CD4-positive, alpha-beta T cell treated with Interleukin-21 for 1 hour (primary cell): ENCODE measurements around the gene RSU1.

ENCODE experiments used
- DNase-seq: peaks from one replicate; pipeline ENCODE4 v3.0.0-alpha.2; 2020

The RSU1 gene

GRCh38 chr10:16728266-16728665 is 89.0 kb downstream of the RSU1 start:
- DNase-seq = no peak

DNA sequence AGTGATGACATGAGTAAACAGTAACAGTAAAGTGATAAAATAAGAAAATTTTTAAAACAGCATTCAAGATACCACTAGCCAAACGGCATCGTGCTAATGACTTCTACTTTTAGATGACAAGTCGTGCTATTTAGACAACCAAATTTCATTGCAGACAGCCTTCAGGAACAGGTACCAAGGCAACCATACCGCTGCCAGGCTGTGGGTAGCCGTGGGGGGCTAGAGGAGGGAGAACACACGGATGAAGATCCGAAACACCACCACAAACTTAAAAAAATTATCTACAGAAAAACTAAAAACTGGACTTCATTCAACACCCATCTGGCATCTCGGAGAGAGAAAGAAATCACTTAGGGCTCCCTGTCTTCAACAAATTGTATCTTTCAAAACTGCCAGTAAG is 89.6 kb downstream of the RSU1 start:
- DNase-seq = no peak

DNA sequence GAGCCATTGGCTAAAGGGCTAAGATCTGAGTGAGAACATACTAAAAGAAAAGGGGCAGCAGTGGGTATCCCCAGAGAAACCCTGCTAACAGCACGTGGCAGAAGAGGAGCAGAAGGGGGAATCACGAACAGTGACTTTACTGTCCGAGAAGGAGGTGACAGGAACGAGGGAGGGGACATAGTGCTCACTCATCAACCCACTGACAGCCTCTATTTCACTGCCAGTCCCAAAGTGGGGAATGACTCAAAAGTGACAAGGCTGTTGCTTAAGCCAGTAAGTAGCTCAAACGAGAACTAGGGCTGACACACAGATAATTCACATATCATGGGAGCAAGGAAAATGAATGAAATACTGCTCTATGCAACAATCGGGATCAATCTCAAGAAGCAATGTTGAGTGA is 92.7 kb downstream of the RSU1 start:
- no peak for DNase-seq

DNA sequence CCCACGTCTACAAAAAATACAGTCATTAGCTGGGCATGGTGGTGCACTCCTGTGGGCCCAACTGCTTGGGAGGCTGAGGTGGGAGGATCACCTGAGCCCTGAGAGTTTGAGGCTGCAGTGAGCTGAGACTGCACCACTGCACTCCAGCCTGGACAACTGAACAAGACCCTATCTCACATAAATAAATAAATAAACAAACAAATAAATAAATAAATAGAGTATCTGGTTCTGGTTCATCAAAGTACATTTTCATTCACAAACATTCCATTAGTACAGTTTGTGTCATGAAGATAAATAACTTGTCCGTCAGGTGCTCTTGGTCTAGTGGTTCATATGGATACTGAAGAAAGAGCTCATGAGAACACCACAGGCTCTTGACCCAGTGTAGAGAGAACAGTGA is 96.4 kb downstream of the RSU1 start:
- no peak for DNase-seq

DNA sequence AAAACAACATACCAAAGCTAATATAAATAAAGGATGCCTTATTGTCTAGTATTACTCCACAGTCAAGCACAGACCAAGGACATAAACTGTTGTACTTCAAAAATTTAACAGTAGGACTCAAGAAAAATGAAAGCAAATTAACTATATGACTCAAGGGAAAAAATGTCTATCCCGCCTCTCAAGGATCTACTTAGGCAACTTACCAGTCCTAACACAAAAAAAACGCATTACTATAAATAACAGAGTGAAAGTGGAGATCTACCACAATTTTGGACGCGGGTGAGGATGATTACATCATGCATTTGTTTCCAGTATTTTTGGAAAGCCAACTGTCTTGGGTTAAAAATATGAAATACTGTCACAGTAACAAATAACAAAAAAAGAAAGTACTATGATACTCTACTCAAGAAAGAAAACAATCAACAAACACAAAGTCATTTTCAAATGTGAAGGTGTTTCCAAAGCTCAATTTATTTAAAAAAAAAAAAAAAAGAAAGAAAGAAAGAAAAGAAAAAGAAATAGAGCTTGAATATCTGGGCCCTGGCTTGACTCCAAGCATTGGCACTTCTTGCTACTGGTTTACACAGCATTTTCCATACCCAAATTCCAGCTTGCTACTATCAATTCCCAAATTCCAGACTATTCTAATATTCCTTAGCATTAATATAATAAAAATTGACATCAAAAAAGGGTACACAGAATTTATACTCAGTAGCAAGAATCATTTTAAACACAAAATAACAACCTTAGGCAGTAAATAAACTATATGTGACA is 99.4 kb downstream of the RSU1 start:
- no peak for DNase-seq

DNA sequence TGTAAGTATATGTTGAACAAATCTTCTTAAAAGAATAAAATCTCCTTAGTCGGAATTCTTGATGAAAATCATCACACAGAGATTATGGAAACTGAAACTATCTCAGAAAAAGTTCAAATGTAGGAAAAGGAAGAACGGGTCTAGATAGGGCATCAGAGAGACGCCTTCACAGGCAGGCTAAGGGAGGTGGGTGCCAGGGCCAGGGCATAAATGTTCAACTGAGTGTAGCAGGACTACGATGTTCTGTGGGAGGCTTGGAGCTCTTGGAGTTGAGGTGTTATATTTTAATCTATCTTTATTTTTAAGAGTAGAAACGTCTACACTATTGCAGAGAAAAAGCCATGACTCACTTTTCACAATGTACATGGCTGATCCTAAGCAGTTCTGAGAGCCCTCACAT is 101.2 kb downstream of the RSU1 start:
- DNase-seq = no peak

- no peak for DNase-seq
These were observed 103.9 kb downstream of the RSU1 start for GRCh38 chr10:16713290-16713689.

- DNase-seq = no peak
These were observed 104.3 kb downstream of the RSU1 start for GRCh38 chr10:16712883-16713282.

- no peak for DNase-seq
These were observed 116.9 kb downstream of the RSU1 start for GRCh38 chr10:16700331-16700730.

DNA sequence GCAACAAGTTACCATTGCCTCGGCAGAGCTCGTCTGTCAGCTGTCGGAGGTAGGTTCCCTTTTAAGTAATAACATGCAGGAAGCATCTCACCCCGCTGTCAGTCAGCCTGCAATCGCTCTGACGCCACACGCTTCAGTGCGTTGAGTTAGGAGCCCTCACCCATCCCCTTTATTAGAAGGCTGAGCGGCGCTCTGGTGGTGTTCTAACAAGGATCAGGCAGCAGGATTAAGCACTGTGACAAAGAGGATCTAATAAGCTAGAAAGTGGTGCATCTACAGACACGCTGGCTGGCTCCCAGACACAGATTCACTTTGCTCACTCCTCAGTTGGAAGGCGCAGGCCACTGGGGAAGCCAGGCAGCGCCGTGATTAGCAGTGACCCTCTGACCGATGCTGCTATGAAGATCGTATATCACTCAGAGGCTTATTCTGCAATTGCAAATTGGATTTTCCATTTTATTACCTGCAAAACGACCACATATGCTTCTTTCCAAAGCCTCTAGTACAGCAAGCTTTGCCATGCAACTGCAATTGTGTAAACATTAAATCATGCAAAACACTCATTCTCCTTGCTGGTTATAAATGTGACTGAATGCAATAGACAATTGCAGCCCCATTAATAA is 117.7 kb downstream of the RSU1 start:
- no peak for DNase-seq

- no peak for DNase-seq
These were observed 118.8 kb downstream of the RSU1 start for GRCh38 chr10:16698461-16698860.

- no peak for DNase-seq
These were observed 126.8 kb downstream of the RSU1 start for GRCh38 chr10:16690417-16690816.

- no peak for DNase-seq
These were observed 127.5 kb downstream of the RSU1 start for GRCh38 chr10:16689696-16690095.

DNA sequence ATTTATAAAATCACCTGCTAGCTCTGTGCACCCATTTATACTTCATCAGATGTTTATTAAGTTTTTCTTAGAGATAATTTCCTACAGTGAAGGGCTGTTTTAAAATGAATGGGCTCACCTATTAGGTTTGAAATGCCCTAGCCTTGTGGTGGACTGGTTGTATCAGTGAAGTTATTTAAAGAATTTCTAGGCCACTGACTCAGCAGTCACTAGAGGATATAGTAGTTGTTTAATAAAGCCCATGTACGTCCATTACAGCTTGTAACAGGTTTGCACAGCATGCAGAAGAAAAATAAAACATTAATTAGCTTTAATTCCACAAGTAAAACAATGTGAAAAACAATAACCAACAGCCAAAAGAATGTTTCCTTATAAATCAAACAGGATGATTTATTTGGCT is 128.0 kb downstream of the RSU1 start:
- DNase-seq = no peak

DNA sequence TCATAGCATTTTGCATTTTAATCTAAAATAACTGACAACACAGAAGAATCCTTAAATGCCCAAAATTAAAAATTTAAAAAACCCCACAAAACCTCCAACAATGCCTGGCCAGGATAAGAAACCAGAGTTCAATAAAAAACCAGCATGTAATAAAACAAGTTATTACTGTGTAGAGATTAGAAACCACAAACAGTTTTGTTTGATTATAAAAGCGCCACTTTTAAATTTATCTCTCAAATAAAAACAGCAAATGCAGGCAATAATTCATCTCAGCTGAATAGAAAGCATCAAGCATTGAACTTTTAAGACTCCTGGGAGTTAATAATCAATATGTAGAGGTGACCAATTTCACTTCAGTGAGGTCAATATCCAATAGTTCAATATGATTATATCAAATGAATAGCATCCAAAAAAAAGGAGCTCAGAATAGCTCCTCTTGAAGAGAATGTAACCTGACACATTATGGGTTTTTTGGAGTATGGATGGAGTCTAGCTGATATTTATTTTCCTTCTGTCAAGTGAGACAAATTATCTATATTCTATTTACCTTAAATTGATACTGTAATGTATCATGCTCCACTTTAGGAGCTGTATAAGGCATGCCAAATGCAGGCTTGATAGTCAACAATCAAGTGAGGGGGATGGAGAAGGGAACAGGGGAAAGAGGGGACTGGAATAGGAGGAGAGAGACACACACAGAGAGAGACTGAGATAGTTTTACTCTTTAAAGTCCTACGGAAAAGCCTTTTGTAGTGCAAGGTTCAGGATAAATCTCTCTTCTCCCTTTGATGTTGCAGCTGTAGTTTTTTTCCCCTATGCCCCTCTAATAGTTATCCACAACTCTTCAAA is 130.9 kb downstream of the RSU1 start:
- DNase-seq = no peak

DNA sequence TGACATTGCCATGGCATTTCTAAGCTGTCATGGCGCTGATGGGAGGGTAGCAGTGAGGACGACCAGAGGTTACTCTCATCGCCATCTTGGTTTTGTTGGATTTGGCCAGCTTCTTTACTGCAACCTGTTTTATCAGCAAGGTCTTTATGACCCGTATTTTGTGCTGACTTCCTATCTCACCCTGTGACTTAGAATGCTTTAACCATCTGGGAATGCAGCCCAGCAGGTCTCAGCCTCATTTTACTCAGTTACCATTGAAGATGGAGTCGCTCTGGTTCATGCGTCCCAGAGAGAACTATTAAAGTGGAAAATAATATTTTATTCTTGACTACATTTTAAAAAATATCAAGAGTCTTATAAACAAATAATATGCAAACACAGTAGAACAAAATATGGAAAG is 131.7 kb downstream of the RSU1 start:
- DNase-seq = no peak

DNA sequence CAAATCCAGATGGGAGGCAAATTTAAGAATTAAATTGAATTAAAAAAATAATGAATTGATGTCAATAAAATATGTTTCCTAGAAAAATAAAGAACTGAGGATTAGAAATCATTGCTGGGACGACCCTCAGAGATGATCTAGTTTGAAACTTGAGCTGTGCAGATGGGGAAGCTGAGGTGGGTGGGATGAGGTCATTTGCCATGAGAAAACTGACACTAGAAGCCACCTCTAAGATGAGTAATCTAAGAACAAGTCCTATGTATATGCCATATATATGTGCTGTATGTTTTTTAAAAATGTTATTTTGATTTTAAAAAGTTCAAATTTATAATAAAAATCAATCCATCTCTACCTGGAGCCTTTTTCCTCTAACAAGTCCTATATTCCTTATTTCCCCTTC is 135.7 kb downstream of the RSU1 start:
- DNase-seq = no peak

GRCh38 chr10:16679511-16679910 is 137.7 kb downstream of the RSU1 start:
- no peak for DNase-seq

- no peak for DNase-seq
These were observed 141.9 kb downstream of the RSU1 start for GRCh38 chr10:16675334-16675733.

DNA sequence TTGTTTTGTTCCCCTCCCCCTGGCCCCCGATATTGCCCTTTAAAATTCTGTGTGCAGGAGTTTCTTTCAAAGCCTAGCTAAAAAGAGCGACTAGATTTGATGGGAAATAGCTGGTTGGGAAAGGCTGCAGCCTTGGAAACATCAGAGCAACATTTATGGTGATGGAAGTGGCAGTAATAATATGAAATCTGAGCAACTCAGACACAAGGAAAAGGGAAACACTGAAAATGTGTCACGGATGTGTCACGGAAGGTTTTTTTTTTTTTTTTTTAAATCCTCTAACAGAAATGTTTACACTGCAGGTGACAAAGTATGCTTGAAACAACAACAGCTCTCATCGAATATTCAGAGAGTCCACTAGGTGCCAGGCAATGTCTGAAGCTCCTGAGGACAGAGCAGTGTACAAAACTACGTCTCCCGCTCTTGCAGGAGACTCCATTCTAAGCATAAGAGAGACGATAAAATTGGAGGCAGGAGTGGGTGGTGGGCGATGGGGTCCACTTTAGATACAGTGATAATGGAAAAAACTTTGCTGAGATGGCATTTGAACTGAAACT is 143.0 kb downstream of the RSU1 start:
- DNase-seq = no peak

- DNase-seq = no peak
These were observed 143.8 kb downstream of the RSU1 start for GRCh38 chr10:16673443-16673842.

DNA sequence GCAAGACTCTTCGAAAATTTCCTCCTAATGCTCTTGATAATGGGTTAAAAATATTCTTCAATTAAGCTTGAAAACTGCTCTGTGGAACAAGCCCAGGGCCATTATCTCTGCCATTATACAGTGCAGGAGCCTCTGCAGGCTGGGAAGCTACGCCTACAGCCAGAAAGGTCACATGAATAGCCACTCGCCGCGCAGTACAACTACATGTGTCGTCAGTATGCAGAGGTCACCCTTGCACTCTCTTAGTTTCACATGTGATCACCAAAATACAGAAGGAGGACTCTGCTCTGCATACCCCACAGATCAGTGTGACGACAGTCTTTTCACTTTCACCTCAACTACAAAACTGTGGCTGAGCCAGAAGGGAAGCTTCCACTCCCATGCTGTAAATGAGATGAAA is 153.8 kb downstream of the RSU1 start:
- no peak for DNase-seq

GRCh38 chr10:16662923-16663322 is 154.3 kb downstream of the RSU1 start:
- DNase-seq = no peak

- no peak for DNase-seq
These were observed 160.3 kb downstream of the RSU1 start for GRCh38 chr10:16656895-16657294.
